PC-9 (cell line): ENCODE data around the gene AFF4.

Source experiments
- CTCF ChIP-seq: fragments of 200-600 bp; sonication (generic); conservative IDR thresholded peaks from 2 replicates; pipeline ENCODE4 v1.6.1; 2017; ENCODE audit warnings: mixed run types, antibody characterized with exemption, mild to moderate bottlenecking, moderate library complexity
- EZH2 ChIP-seq: fragments of 200-600 bp; sonication (generic); IDR thresholded peaks from 2 replicates; pipeline ENCODE4 v1.8.0; 2017; ENCODE audit warnings: antibody characterized with exemption, low read depth

GRCh38 chr5:132873119-132873929 is 90.1 kb downstream of the AFF4 start, which contains the start of gene LEAP2:
- TF ChIP-seq CTCF (no peak), EZH2 (no peak)
